Central memory CD8-positive, alpha-beta T cell (primary cell): ENCODE measurements around the gene NUP210.

ENCODE experiments used
- ATAC-seq: fragments of 150-1000 bp; cut with Tn5 transposase; replicated peaks from 2 replicates; pipeline ENCODE4 v1.10.0; 2022; ENCODE audit warnings: mild to moderate bottlenecking, moderate FRiP score, moderate number of reproducible peaks; ENCODE audit not compliant: poor library complexity, severe bottlenecking; ENCODE audit errors: extremely low read depth
- DNase-seq, 2 donors: peaks; one replicate each; pipeline ENCODE4 v3.0.0; 2021; ENCODE audit warnings: low spot score in 2 of 2
- H3K27ac Mint-ChIP-seq: one replicate; pipeline ENCODE4 v1.8.0; 2022; ENCODE audit warnings: low read depth, mild to moderate bottlenecking, moderate library complexity, mixed read lengths
- H3K27me3 Mint-ChIP-seq: one replicate; pipeline ENCODE4 v1.8.0; 2022; ENCODE audit warnings: mixed read lengths
- H3K36me3 Mint-ChIP-seq: one replicate; pipeline ENCODE4 v1.8.0; 2022; ENCODE audit warnings: mild to moderate bottlenecking, moderate library complexity, mixed read lengths; ENCODE audit not compliant: insufficient read depth
- H3K4me1 Mint-ChIP-seq: one replicate; pipeline ENCODE4 v1.8.0; 2022; ENCODE audit warnings: mixed read lengths
- H3K4me3 Mint-ChIP-seq: one replicate; pipeline ENCODE4 v1.8.0; 2022; ENCODE audit warnings: mild to moderate bottlenecking, moderate library complexity, mixed read lengths
- H3K9me3 Mint-ChIP-seq: one replicate; pipeline ENCODE4 v1.8.0; 2022; ENCODE audit warnings: mixed read lengths

Gene NUP210

GRCh38 chr3:13308380-13308801 is 111.7 kb downstream of the NUP210 start:
- DNase-seq (no peak), ATAC-seq (no peak)
- no peak overlapping the region for H3K4me3 Mint-ChIP-seq
- peaks cover 11% of the 10 kb centered on the region for H3K36me3 Mint-ChIP-seq
- H3K27ac Mint-ChIP-seq, result no peak overlapping the region
- H3K9me3 Mint-ChIP-seq, result no peaks in the 10 kb centered on the region
- H3K27me3 Mint-ChIP-seq, result no peaks in the 10 kb centered on the region
- H3K4me1 Mint-ChIP-seq, result peaks cover 6% of the 10 kb centered on the region

- no peak overlapping the region for H3K4me3 Mint-ChIP-seq
- peaks cover 8% of the 10 kb centered on the region for H3K36me3 Mint-ChIP-seq
- H3K4me1 Mint-ChIP-seq, result peaks cover 6% of the 10 kb centered on the region
- DNase-seq, result no peak
- no peaks in the 10 kb centered on the region for H3K9me3 Mint-ChIP-seq
- H3K27ac Mint-ChIP-seq, result no peak overlapping the region
- H3K27me3 Mint-ChIP-seq, result peaks cover 4% of the 10 kb centered on the region
- no peak for ATAC-seq
Measured at GRCh38 chr3:13307041-13307440, 113.1 kb downstream of the NUP210 start.

GRCh38 chr3:13305623-13306022 is 114.5 kb downstream of the NUP210 start:
- ATAC-seq (no peak), DNase-seq (no peak)
- H3K36me3 Mint-ChIP-seq, result peaks cover 8% of the 10 kb centered on the region
- peak overlapping the region; percentile 47 for H3K27ac Mint-ChIP-seq
- H3K4me3 Mint-ChIP-seq, result no peak overlapping the region
- peaks cover 6% of the 10 kb centered on the region for H3K4me1 Mint-ChIP-seq
- no peaks in the 10 kb centered on the region for H3K9me3 Mint-ChIP-seq
- H3K27me3 Mint-ChIP-seq, result peaks cover 15% of the 10 kb centered on the region

GRCh38 chr3:13303410-13303809 is 116.7 kb downstream of the NUP210 start:
- no peaks in the 10 kb centered on the region for H3K9me3 Mint-ChIP-seq
- ATAC-seq, result no peak

GRCh38 chr3:13301286-13301987 is 118.7 kb downstream of the NUP210 start:
- H3K9me3 Mint-ChIP-seq, result no peaks in the 10 kb centered on the region
- H3K4me3 Mint-ChIP-seq, result no peak overlapping the region
- peaks cover 2% of the 10 kb centered on the region for H3K4me1 Mint-ChIP-seq
- H3K36me3 Mint-ChIP-seq, result peaks cover 4% of the 10 kb centered on the region
- DNase-seq, result no peak
- no peak for ATAC-seq
- H3K27me3 Mint-ChIP-seq, result peaks cover 51% of the 10 kb centered on the region
- H3K27ac Mint-ChIP-seq, result no peak overlapping the region

More at GRCh38 chr3:13303410-13303809, 116.7 kb downstream of the NUP210 start:
- no peak for DNase-seq
- Mint-ChIP-seq H3K4me3 (no peak overlapping the region), H3K4me1 (peaks cover 3% of the 10 kb centered on the region), H3K36me3 (peaks cover 6% of the 10 kb centered on the region), H3K27ac (no peak overlapping the region), H3K27me3 (peaks cover 36% of the 10 kb centered on the region)

- no peak overlapping the region for H3K4me3 Mint-ChIP-seq
- DNase-seq (no peak), ATAC-seq (no peak)
- H3K9me3 Mint-ChIP-seq, result no peaks in the 10 kb centered on the region
- H3K27ac Mint-ChIP-seq, result no peak overlapping the region
- peaks cover 58% of the 10 kb centered on the region for H3K27me3 Mint-ChIP-seq
- peaks cover 4% of the 10 kb centered on the region for H3K36me3 Mint-ChIP-seq
- peaks cover 4% of the 10 kb centered on the region for H3K4me1 Mint-ChIP-seq
Measured at GRCh38 chr3:13300546-13301285, 119.4 kb downstream of the NUP210 start.

GRCh38 chr3:13299531-13300155 is 120.5 kb downstream of the NUP210 start:
- DNase-seq (no peak), ATAC-seq (no peak)
- H3K9me3 Mint-ChIP-seq, result no peaks in the 10 kb centered on the region
- peaks cover 4% of the 10 kb centered on the region for H3K36me3 Mint-ChIP-seq
- H3K27ac Mint-ChIP-seq, result no peak overlapping the region
- H3K27me3 Mint-ChIP-seq, result peaks cover 69% of the 10 kb centered on the region
- no peak overlapping the region for H3K4me3 Mint-ChIP-seq
- H3K4me1 Mint-ChIP-seq, result peaks cover 4% of the 10 kb centered on the region

GRCh38 chr3:13296662-13297061 is 123.5 kb downstream of the NUP210 start:
- no peak for ATAC-seq
- no peak for DNase-seq
- no peaks in the 10 kb centered on the region for H3K9me3 Mint-ChIP-seq
- H3K4me3 Mint-ChIP-seq, result no peak overlapping the region
- H3K27me3 Mint-ChIP-seq, result peaks cover 78% of the 10 kb centered on the region
- peaks cover 4% of the 10 kb centered on the region for H3K4me1 Mint-ChIP-seq
- peaks cover 3% of the 10 kb centered on the region for H3K36me3 Mint-ChIP-seq
- no peak overlapping the region for H3K27ac Mint-ChIP-seq

- Mint-ChIP-seq H3K36me3 (no peaks in the 10 kb centered on the region), H3K9me3 (no peaks in the 10 kb centered on the region), H3K4me3 (no peak overlapping the region), H3K27ac (no peak overlapping the region), H3K4me1 (peaks cover 4% of the 10 kb centered on the region), H3K27me3 (peaks cover 63% of the 10 kb centered on the region)
- ATAC-seq (no peak), DNase-seq (no peak)
Measured at GRCh38 chr3:13294442-13295351, 125.4 kb downstream of the NUP210 start.

- H3K9me3 Mint-ChIP-seq, result peaks cover under 1% of the 10 kb centered on the region
- H3K4me3 Mint-ChIP-seq, result no peak overlapping the region
- no peak overlapping the region for H3K27ac Mint-ChIP-seq
- peaks cover 58% of the 10 kb centered on the region for H3K27me3 Mint-ChIP-seq
- H3K4me1 Mint-ChIP-seq, result peaks cover 4% of the 10 kb centered on the region
- no peaks in the 10 kb centered on the region for H3K36me3 Mint-ChIP-seq
- ATAC-seq, result no peak
- no peak for DNase-seq
Measured at GRCh38 chr3:13292375-13292774, 127.7 kb downstream of the NUP210 start.

GRCh38 chr3:13290941-13291340 is 129.2 kb downstream of the NUP210 start:
- no peak overlapping the region for H3K4me3 Mint-ChIP-seq
- no peak overlapping the region for H3K27ac Mint-ChIP-seq
- no peaks in the 10 kb centered on the region for H3K36me3 Mint-ChIP-seq
- peaks cover 9% of the 10 kb centered on the region for H3K9me3 Mint-ChIP-seq
- no peak for ATAC-seq
- peaks cover 58% of the 10 kb centered on the region for H3K27me3 Mint-ChIP-seq
- no peak for DNase-seq
- H3K4me1 Mint-ChIP-seq, result no peaks in the 10 kb centered on the region

GRCh38 chr3:13289771-13290285 is 130.3 kb downstream of the NUP210 start:
- ATAC-seq, result no peak
- H3K27ac Mint-ChIP-seq, result no peak overlapping the region
- no peak for DNase-seq
- H3K4me1 Mint-ChIP-seq, result no peaks in the 10 kb centered on the region
- H3K36me3 Mint-ChIP-seq, result no peaks in the 10 kb centered on the region
- peaks cover 58% of the 10 kb centered on the region for H3K27me3 Mint-ChIP-seq
- peaks cover 9% of the 10 kb centered on the region for H3K9me3 Mint-ChIP-seq
- no peak overlapping the region for H3K4me3 Mint-ChIP-seq
